GM23248 (cell line): ENCODE data around the gene PTPRO.

ENCODE experiments used
- EZH2 ChIP-seq: fragments of 200-600 bp; sonication (generic); IDR thresholded peaks from 2 replicates; pipeline ENCODE4 v1.6.1; 2018; ENCODE audit warnings: antibody characterized with exemption, mild to moderate bottlenecking; ENCODE audit not compliant: insufficient read depth, poor library complexity, severe bottlenecking
- EZH2phosphoT487 ChIP-seq: fragments of 200-600 bp; sonication (generic); IDR thresholded peaks from 2 replicates; pipeline ENCODE4 v1.6.1; 2018; ENCODE audit warnings: antibody characterized with exemption, moderate library complexity, mild to moderate bottlenecking, low read depth; ENCODE audit not compliant: insufficient read depth

DNA sequence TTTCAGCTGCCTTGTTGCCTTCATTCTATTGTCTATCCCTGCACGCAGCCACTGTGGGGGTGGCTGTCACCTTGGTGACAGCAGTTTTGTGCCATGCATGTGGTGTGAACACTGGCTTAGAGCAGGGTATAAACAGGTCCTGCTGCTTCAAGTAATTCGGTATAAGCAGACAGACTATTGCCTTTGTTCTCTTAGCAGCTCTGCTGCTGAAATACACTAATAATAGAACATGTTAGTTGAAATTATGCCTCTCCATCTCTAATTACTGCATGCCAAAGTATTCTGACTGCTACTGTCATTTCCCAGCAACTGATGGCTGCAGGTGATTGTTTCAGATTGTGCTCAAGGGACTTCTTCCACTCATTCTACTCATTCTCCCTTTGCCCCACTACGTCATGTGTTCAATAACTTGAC is 34.6 kb downstream of the PTPRO start:
- no peak for TF ChIP-seq EZH2
- TF ChIP-seq EZH2phosphoT487: no peak
